ENCODE data around the gene ZNF771. TPM values are rescaled to one million over a fixed set of nuclear protein-coding genes. Genes with fewer than 3 reads are reported as not detected.

Gene ZNF771
- total RNA-seq, 4 donors from 2014 or later = 8.2 to 18.6 (median 14.2) TPM

GRCh38 chr16:30397056-30397455 is 10.3 kb upstream of the ZNF771 start:
- TF ChIP-seq CTCF (IDR thresholded peaks at IDR 0.05; ENCODE audit: low read depth) = no peak

GRCh38 chr16:30397776-30398660 is 9.4 kb upstream of the ZNF771 start:
- no peak for TF ChIP-seq CTCF (IDR thresholded peaks at IDR 0.05; ENCODE audit: low read depth)

- no peak for TF ChIP-seq CTCF (IDR thresholded peaks at IDR 0.05; ENCODE audit: low read depth)
Measured at GRCh38 chr16:30398661-30399434, 8.6 kb upstream of the ZNF771 start.

- no peak for TF ChIP-seq CTCF (IDR thresholded peaks at IDR 0.05; ENCODE audit: low read depth)
Measured at GRCh38 chr16:30399435-30400186, 7.8 kb upstream of the ZNF771 start.

GRCh38 chr16:30401768-30402425 is 5.5 kb upstream of the ZNF771 start:
- no peak for TF ChIP-seq CTCF (IDR thresholded peaks at IDR 0.05; ENCODE audit: low read depth)

- TF ChIP-seq CTCF (IDR thresholded peaks at IDR 0.05; ENCODE audit: low read depth) = no peak
Measured at GRCh38 chr16:30406795-30407101, 658 bp upstream of the ZNF771 start.

Measured in subcutaneous adipose tissue (tissue), 4 donors.